HG03045 (cell line): ENCODE results near the gene DUXA.
"Not testable (repeated sequence)": the region's sequence is repeated elsewhere in the genome, so short reads cannot be mapped to it uniquely, and the experiment has no call there.

Experiments used
- ATAC-seq: cut with Tn5 transposase; IDR thresholded peaks from one replicate; pipeline ENCODE4 v1.9.1; 2021; ENCODE audit warnings: mild to moderate bottlenecking, moderate library complexity; ENCODE audit not compliant: unreplicated experiment

DUXA gene

DNA sequence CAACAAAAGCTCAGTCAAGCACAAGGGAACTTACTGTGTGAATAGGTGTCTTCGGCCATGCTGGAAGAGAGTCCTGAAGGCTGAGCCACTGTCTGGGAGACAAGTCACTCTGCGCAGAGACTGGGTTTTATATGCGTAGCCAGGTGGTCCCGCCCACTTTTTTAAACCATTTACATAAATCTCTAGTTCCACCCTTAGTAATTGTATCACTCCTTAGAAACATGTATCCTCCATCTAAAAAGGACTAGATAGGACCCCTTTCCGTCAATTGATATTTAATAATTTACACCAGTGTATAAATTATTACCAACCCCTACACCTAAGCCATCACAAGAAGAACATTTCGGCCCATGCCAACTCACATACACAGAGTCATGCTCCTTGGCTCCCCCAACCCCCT is at the start of gene DUXA:
Gene DUXA, minus strand, starts transcription at position 101 of the 400 bp plus-strand sequence. Its CDS starts 42 bp downstream, at position 59.
- no peak for ATAC-seq

DNA sequence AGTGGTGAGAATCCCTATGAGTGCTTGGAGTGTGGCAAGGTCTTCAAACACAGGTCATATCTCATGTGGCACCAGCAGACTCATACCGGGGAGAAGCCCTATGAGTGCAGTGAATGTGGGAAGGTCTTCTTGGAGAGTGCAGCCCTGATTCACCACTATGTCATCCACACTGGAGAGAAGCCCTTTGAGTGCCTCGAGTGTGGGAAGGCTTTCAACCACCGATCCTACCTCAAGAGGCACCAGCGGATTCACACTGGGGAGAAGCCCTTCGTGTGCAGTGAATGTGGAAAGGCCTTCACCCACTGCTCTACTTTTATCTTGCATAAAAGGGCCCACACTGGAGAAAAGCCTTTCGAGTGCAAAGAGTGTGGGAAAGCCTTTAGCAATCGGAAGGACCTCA is 44.8 kb upstream of the DUXA start:
- ATAC-seq: no peak

DNA sequence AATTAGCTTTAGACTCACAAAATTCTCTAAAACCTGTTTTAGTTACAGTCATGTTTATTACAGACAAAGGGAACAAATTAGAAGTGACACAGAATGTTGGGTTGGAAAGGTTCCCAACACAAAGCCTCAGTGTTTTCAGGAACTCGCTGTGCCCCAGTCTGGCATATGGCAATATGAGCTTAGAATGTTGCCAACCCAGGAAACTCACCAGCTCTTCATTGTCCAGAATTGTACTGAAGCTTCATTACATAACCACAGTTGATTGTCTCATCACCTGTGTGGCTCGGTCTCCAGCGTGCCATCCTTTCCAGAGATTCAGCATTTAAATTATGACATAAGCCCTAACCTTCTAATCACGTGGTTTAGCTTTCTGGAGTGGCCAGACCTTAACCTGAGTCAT is 43.1 kb upstream of the DUXA start:
- no peak for ATAC-seq

DNA sequence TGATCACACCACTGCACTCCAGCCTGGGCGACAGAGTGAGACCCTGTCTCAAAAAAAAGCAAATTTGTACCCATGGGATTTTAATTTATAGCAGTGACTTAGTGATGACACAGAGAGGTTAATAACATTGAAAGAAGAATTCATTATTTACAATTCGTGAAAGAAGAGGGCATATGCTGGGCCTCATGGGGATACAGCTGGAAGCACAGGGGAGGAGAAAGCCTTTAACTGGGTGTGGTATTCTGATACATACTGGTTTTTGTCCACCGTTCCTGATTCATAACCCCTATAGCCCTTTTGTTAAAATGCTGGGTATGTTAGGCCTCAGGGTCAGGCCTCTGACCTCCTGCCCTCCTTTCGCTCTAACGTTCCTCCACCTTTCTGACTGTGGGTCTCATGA is 34.9 kb upstream of the DUXA start:
- no peak for ATAC-seq

DNA sequence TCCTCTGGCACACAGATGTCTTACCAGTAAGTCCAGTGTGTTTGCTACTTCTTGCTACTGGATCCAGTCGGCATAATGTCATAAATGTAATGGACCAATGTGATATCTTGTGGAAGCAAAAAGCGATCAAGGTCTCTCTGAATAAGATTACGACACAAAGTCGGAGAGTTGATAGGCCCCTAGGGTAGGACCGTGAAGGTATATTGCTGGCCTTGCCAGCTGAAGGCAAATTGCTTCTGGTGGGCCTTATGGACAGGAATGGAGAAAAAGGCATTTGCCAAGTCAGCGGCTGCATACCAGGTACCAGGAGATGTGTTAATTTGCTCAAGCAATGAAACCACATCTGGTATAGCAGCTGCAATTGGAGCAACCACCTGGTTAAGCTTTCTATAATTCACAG is 30.6 kb upstream of the DUXA start:
- ATAC-seq: not testable (repeated sequence)

DNA sequence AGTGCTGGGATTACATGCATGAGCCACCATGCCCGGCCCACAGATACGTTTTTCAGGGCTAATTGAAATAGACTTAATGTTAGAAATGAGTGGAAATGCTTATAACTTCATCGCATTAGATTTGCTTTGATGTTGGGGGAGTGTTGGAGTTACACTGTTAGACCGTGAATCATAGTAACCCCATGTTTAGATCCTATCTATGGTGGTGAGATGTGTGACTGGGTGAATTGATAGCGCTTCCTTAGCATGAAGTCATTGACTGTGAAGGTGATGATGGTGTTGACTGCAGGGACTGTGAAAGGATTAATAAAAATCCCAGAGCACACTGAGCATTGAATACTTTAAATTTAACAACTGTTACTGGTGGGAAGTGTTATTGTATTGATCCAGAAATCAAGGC is 25.7 kb upstream of the DUXA start:
- ATAC-seq: no peak

DNA sequence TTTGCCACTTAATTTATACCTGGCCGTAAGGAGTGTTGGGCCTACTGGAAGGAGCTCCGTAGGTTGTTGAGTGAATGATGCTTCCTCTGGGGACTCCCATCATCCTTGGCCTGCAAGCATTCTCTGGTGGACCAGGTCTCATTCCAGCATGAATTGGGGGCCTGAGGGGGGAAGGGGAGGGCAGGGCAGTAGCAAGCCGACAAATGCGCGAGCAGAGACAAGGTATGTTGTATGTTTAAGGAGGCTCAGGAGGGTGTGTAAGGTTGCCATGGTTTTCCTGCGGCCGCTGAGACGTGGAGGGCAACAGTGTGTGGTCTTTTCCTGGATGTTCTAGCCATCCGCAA is 24.8 kb upstream of the DUXA start:
- ATAC-seq: no peak

DNA sequence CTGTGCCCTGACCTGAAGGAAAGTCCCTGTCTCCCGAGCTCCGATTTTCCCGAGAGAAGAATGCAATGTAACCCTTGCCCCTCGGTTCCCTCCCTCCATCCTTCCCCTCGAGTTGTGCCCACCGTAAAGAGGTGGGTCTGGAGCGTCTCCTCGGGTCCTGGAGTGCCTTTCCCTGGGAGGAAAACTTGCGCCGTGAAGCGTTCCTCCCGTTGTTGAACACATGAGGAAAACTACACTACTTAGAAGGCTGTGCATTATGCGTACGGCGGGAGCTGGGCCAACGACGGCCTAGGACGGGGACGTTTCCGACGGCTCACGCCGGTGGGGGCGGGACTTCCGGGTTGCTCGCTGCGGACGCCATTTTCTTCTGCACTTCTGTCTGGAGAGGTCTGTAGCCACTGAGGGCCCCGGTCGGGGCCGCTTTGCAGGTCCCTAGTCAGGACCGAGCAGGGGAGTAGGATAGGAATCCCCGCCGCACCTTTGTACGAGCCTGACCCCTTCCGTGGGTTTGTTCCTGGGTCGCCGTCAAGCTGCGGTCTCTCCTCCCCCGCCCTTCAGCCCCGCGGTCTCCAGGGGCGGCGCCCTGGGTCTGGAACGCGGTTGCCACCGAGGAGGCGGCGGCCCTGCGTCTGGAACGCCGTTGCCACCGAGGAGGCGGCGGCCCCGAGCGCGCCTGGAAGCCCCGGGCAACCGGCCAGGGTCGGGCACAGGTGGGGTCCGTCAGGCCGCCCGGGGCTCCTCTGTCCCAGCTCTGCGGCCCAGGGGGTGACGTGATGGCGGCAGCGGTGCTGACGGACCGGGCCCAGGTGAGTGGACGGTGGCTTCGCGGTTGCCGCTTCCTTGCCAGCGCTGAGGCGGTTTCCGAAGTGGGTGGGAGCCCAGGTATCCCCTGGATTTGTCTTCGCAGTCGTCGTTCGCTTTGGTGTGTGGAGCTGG is 24.1 kb upstream of the DUXA start, which contains the start of gene ZNF264:
Gene ZNF264, plus strand, starts transcription at position 360 of the 936 bp plus-strand sequence. Its CDS starts 414 bp downstream, at position 774.
- peak; percentile 91 for ATAC-seq

DNA sequence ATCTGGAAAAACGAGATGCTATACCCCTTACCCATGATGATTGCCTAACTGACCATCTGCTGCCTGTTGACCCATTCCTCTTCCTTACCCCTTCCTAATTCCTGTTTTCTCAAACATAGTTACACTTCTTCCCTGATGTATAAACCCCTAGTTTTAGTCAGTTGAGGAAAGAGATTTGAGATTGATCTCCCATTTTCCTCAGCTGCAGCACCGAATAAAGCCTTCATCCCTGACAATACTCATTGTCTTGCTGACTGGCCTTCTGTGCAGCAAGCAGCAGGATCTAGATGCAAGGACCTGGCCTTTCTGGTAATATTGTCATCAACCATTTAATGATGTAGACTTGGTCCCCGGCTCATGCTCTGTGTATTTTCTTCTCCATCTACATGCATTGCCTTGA is 23.0 kb upstream of the DUXA start:
- no peak for ATAC-seq

DNA sequence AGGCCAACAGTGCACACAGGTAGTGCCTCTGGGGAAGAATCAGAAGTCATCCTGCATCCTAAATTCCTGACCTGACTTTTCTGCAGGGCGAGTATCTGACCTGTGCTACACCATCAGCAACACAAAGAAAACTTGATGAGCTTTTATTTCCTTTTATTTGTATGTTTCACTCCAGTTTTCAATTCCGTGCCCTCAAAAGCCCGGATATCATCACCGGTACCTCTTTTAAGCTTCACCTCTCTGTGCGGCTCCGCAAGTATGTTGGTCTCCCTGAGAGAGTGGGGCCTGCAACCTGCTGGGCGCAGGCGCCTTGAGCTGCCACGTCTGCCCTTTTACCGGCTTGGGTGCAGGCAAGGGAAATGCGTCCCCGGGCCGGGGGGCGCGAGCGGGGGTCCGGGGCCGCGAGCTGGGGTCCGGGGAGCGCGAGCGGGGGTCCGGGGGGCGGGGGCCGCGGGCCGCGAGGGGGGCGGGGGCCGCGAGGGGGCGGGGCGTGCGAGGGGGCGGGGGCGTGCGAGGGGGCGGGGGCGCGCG is 4.3 kb upstream of the DUXA start:
- ATAC-seq: no peak

DNA sequence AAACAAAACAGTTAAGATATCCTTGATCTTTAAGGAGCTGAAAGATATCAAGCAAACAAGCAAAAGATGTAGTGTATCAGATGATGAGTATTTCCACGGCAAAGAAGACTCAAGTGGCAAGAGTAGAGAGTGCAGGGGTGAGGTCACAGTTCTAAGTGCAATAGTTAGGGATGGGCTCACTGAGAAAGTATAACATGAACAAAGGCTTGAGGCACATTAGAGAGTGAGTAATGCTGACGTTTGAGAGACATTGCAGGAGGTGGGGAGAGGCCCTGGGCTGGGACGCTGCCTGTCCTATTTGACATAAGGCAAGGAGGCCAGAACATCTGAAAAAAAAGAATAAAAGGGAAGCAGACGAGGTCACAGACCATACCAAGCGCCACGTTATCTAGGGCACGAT is 1.4 kb downstream of the DUXA start:
- ATAC-seq: no peak

DNA sequence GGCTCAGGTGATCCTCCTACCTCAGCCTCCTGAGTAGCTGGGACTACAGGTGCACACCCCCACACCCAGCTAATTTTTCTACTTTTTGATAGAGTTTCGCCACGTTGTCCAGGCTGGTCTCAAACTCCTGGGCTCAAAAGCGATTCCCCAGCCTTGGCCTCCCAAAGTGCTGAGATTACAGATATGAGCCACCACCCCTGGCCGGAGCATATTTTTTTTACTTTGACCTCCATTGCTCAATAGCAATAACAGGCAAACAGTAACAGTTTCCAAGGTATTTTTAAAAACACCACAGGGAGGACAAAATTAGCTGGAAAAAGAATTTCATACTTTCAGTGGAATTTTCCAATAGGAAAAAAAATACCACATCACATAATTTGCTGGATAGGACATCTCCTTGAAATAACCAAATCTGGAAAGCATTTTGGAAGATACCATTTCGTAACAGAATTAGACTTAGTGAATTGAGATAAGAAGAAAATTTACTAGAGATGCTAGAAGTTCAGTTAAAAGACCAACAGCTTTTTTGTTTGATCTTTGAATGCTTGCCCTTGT is 5.2 kb downstream of the DUXA start:
- no peak for ATAC-seq

DNA sequence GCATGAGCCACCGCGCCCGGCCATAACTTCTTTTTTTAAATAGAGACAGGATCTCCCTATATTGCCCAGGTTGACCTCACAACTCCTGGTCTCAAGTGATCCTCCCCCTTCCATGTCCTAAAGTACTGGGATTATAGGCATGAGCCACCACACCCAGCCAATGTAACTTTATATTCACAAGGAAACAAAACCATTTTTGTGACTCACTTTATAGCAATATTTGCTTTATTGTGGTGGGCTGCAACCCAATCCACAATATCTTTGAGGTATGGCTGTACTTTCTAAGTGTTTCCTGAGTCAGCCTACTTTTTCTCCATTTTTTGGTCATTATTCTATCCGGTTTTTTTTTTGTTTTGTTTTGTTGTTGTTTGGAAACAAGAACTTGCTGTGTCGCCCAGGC is 14.4 kb downstream of the DUXA start:
- no peak for ATAC-seq

DNA sequence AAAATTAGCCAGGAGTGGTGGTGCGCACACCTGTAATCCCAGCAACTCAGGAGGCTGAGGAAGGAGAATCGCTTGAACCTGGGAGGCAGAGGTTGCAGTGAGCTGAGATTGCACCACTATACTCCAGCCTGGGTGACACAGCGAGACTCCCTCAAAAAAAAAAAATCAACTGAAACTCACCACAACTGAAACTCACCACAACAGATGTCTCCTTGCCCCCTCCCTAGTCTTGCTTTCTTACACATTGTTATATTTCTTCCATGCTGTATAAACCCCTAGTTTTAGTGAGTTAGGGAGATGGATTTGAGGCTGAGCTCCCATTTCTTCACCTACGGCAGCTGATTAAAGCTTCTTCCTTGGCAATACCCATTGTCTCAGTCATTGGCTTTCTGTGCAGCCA is 25.6 kb downstream of the DUXA start:
- ATAC-seq: no peak

DNA sequence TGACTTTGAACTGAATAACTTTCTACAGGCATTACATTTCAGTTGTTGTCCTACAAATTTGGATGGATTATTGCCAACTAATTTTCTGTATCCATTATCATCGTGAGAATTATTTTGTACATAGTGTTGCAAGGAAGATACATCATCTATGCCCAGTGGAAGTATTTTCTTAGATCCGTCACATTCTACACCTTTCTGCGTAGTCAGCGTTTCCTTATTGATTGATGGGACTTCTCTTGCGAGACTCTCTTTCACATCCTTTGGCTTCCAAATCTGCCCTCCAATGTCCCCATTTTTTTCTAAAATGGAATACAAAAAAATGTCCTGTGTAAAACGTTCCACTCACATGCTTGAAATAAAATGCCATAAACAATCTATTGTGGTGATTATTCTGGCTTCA is 31.5 kb downstream of the DUXA start:
- no peak for ATAC-seq

DNA sequence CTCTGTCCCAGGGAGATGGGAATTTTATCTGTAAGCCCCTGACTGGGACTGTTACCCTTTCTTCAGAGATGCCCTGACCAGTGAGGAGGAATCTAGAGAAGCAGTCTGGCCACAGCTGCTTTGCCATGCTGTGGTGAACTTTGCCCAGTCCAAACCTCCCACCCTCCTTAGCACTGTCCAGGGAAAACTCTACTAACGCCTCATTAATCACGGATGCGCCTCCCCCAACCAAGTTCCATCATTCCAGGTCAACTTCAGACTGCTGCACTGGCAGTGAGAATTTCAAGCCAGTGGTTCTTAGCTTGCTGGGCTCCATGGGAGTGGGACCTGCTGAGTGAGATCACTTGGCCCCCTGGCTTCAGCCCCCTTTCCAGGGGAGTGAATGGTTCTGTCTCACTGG is 39.9 kb downstream of the DUXA start:
- ATAC-seq: not testable (repeated sequence)

DNA sequence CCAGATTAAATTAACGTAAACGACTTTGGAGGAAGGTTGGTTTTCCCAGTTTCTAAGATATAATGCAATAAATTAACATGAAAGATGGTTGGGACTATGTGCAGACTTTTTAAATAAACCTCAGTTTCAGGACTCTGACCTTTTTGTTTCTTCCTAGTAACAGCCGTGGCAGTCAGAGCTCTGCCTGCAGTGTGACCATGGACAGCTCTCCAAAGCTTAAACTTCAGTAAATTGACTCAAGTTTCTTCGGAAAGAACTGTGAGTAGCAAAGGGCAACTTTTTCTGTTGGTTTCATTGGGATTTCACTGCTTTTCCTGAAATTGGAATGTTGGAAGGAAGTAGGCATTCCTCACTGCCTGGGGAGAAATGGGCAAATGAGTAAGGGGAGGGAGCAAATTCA is 43.4 kb downstream of the DUXA start:
- ATAC-seq: no peak

DNA sequence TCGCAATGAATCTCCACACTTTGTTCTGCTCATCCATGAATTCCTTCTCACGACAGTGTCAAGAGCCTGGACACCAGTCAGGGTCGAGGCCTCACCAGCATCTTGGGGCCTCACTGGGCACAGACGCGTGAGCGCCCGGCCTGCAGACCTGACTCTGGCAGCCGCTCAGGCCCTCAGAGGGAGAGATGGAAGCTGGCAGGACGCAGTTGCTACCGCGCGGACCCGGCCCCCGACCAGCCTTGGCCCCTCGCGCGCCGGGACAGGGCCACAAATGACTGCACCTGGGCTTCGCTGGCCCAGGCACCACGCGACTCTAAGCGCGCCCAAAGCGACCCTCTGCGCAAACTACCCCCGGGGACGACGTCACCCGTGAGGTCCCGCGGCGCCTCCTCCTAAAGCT is 48.4 kb downstream of the DUXA start:
- ATAC-seq: no peak

DNA sequence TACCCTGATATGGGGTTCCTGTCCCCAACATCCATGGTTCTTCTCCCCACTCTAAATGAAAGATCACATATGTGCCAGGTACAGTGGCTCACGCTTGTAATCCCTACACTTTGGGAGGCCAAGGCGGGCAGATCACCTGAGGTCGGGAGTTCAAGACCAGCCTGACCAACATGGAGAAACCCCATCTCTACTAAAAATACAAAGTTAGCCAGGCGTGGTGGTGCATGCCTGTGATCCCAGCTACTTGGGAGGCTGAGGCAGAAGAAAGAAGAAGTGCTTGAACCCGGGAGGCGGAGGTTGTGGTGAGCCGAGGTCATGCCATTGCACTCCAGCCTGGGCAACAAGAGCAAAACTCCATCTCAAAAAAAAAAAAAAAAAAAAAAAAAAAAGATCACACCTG is 53.8 kb downstream of the DUXA start:
- not testable (repeated sequence) for ATAC-seq

DNA sequence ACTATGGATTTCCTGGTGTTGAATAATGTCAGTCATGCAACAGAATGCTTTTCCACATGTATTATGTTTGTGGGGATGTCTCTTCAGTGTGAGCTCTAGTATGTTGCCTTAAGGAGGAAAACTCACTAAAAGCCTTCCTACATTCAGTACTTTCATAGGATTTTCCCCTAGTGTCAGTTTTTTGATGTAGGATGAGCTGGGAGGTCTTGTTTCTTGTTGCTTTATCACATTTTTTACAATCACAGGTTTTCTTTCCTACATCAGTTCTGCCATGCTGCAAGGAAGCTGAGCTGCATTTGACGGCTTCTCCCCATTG is 56.0 kb downstream of the DUXA start:
- ATAC-seq: no peak

DNA sequence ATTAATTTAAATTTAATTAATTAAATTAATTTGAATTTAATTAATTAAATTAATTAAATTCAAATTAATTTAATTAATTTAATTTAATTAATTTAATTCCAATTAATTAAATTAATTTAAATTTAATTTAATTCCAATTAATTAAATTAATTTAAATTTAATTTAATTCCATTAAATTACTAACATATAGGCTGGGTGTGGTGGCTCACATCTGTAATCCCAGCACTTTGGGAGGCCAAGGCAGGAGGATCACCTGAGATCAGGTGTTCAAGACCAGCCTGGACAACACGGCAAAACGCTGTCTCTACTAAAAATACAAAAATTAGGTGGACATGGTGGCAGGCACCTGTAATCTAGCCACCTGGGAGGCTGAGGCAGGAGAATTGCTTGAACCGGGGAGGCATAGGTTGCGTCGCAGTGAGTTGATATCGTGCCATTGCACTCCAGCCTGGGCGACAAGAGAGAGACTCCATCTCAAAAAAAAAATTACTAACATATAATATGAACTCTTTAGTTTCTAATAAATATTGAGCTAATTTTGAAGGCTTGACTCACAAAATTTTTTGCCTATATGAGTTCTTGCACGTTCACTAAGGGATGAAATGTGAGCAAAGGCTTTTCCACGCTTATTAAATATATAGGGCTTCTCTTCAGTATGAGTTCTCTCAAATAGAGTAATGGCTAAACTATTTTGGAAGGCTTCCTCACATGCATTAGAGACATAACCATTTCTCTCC is 56.5 kb downstream of the DUXA start:
- no peak for ATAC-seq
